GM23248 (cell line): ENCODE results near the gene AMBRA1. TPM values are rescaled to one million over a fixed set of nuclear protein-coding genes. Genes with fewer than 3 reads are reported as not detected.

Experiments
- DNase-seq: peaks from one replicate; pipeline ENCODE4 v3.0.0-alpha.2; 2015
- H2AFZ ChIP-seq: fragments of 200-600 bp; sonication (generic); 2 replicates; pipeline ENCODE4 v1.6.1; 2016; ENCODE audit warnings: antibody characterized with exemption
- H3F3A ChIP-seq: fragments of 200-600 bp; sonication (generic); 2 replicates; pipeline ENCODE4 v1.6.1; 2016; ENCODE audit warnings: mild to moderate bottlenecking, antibody characterized with exemption, mixed run types; ENCODE audit not compliant: insufficient read depth
- H3K27ac ChIP-seq: fragments of 200-600 bp; sonication (generic); 2 replicates; pipeline ENCODE4 v1.5.1; 2016; ENCODE audit warnings: mild to moderate bottlenecking
- H3K27me3 ChIP-seq: fragments of 200-600 bp; sonication (generic); replicated peaks from 2 replicates; pipeline ENCODE4 v1.6.1; 2016; ENCODE audit warnings: mild to moderate bottlenecking; ENCODE audit not compliant: insufficient read depth
- H3K36me3 ChIP-seq: fragments of 200-600 bp; sonication (generic); 2 replicates; pipeline ENCODE4 v1.6.1; 2016; ENCODE audit warnings: low read depth, mild to moderate bottlenecking
- H3K4me1 ChIP-seq: fragments of 200-600 bp; sonication (generic); 2 replicates; pipeline ENCODE4 v1.6.1; 2016; ENCODE audit warnings: mild to moderate bottlenecking; ENCODE audit not compliant: insufficient read depth
- H3K4me2 ChIP-seq: fragments of 200-600 bp; sonication (generic); one replicate; pipeline ENCODE4 v1.6.1; 2016; ENCODE audit warnings: mild to moderate bottlenecking; ENCODE audit not compliant: unreplicated experiment
- H3K4me3 ChIP-seq: fragments of 200-600 bp; sonication (generic); 2 replicates; pipeline ENCODE4 v1.5.1; 2016; ENCODE audit warnings: mild to moderate bottlenecking
- H3K79me2 ChIP-seq: fragments of 200-600 bp; sonication (generic); 2 replicates; pipeline ENCODE4 v1.6.1; 2016; ENCODE audit warnings: mild to moderate bottlenecking; ENCODE audit not compliant: insufficient read depth
- H3K9ac ChIP-seq: fragments of 200-600 bp; sonication (generic); 2 replicates; pipeline ENCODE4 v1.6.1; 2016; ENCODE audit warnings: mild to moderate bottlenecking
- H3K9me2 ChIP-seq: fragments of 200-600 bp; sonication (generic); 2 replicates; pipeline ENCODE4 v1.6.1; 2016; ENCODE audit warnings: mixed run types, mild to moderate bottlenecking, moderate library complexity; ENCODE audit not compliant: insufficient read depth
- H3K9me3 ChIP-seq: fragments of 200-600 bp; sonication (generic); one replicate; pipeline ENCODE4 v1.6.1; 2017; ENCODE audit warnings: low read depth
- H4K20me1 ChIP-seq: fragments of 200-600 bp; sonication (generic); 2 replicates; pipeline ENCODE4 v1.6.0; 2016; ENCODE audit not compliant: insufficient read depth
- EZH2 ChIP-seq: fragments of 200-600 bp; sonication (generic); IDR thresholded peaks from 2 replicates; pipeline ENCODE4 v1.6.1; 2018; ENCODE audit warnings: antibody characterized with exemption, mild to moderate bottlenecking; ENCODE audit not compliant: insufficient read depth, poor library complexity, severe bottlenecking
- EZH2phosphoT487 ChIP-seq: fragments of 200-600 bp; sonication (generic); IDR thresholded peaks from 2 replicates; pipeline ENCODE4 v1.6.1; 2018; ENCODE audit warnings: antibody characterized with exemption, moderate library complexity, mild to moderate bottlenecking, low read depth; ENCODE audit not compliant: insufficient read depth
- WGBS, 2 experiments: methylation state at CpG; one replicate each; pipeline ENCODE4 v1.1.6; 2015 to 2017; ENCODE audit warnings: low lambda C conversion rate in 2 of 2, low coverage in 1 of 2; ENCODE audit errors: missing lambda C conversion rate in 2 of 2; 5-methylcytosine and 5-hydroxymethylcytosine counted together
- in situ Hi-C: fragments of 300-500 bp; cut with MboI; formaldehyde crosslinking; loops from 2 replicates; pipeline ENCODE4 v1.15.0; 2020
- polyA plus RNA-seq: library from polyadenylated mRNA; unstranded; fragments of >200 nt; fragmentation: Nextera tagmentation; extraction: Ambion mirVana; gene quantifications from 2 replicates; pipeline ENCODE4 v1.2.1, GENCODE V29; 2016
- total RNA-seq: library from RNA; depleted of rRNA; stranded (reverse); fragments of >200 nt; shearing (Covaris generic); gene quantifications from 2 replicates; pipeline ENCODE4 v1.2.3, GENCODE V29; 2014

AMBRA1 gene
- total and polyA plus RNA-seq, 2 experiments from 2014 or later, result 5.0 to 46.0 TPM

DNA sequence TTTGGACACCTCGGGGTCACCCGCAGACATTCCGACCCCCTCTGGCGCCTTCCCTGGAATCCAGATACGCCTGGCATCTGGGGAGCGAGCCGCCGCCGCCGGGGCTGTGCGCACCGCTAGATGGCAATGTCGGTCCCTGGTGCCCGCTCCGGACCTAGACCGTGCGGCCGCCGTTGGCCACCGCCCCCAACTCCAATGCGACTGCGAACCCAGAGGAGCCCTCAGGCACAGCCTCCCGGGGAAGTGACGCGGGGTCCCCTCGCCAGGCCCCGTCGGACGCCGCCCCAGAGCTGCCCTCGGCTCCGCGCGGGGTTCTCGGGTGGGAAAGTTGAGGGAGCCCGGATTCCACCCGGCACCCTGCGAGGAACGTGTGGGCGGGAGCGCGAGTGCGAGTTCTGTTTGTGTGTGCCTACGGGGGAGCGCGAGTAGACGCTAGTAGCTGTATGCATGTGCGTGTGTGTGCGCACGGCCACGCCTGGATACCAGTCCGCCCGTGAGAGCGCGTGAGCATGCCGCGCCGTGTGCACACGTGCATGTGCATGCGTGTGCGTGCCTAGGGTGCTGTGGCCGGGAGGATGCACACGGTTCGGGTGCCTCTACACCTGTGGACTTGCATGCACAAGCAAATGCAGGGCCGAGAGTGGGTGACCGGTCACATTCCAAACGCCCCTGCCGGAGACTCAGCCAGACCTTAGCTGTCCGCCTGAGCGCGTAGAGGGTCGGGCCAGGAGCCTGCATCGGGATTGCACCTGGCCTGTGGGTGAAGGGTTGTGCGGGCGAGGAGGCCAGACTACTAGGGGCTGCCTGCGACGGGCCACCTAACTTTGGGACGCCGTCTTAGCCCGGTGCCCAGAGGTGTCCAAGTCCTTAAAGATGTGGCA lies 204.1 kb downstream of the AMBRA1 start:
- Histone ChIP-seq H3K9me3 (no peaks in the 10 kb centered on the region), H3K4me3 (peak overlapping the region; percentile 76), H3K79me2 (no peaks in the 10 kb centered on the region), H4K20me1 (no peaks in the 10 kb centered on the region), H3K27ac (no peak overlapping the region), H3K4me2 (peak overlapping the region; percentile 90), H3K4me1 (no peaks in the 10 kb centered on the region), H3K36me3 (no peaks in the 10 kb centered on the region), H3K27me3 (peaks cover 7% of the 10 kb centered on the region), H3K9me2 (no peaks in the 10 kb centered on the region), H3F3A (no peaks in the 10 kb centered on the region), H3K9ac (no peak overlapping the region), H2AFZ (peak overlapping the region; percentile 66; the same call in 1 of the 2 replicates)
- peak; percentile 83 for DNase-seq
- in situ Hi-C loops, result loop anchor here (10.0 kb wide), 1 partner anchor 145 kb away; no protein-coding TSS in a partner anchor
- TF ChIP-seq EZH2, result no peak
- no peak for TF ChIP-seq EZH2phosphoT487
- WGBS, 2 experiments, result 3 to 4% methylated on average over 69 to 75 of the region's 80 CpGs

DNA sequence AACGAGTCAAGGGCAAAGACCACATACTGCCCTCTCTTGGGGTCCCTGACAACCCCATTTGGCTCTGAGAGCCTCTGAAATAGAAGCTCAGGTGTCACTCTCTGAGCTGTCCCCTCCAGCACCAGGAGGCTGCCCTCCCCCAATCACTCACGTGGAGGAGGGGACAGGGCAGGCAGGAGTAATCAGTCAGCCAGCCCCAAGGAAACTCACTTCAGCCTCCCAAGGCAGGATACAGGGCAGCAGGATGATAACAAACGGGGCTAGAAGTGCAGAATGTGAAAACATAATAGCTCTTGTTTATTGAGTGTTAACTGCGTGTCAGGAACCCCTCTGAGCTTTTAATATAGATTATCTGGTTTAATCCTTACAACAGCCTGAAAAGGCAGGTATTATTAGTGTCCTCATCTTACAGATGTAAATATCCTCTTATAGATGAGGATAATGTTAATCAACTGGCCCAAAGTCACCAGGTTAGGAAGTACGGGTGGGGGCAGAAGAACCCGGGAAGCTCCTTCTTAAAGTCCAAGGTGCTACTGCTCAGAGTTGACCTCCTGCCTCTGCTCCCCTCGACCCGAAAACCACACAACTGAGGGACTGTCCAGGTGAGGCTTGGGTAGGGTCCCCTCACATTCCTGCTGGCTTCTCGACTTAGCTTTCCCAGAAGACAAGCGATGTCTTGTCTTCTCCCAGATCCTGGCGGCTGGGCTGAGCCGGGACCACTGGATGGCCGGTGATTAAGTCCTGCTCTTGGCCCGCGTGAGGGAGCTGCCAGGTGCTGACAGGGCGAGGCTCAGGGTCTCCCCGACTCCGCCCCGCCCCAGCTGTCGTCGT lies 205.0 kb downstream of the AMBRA1 start:
- Histone ChIP-seq H3K9ac (no peak overlapping the region), H3F3A (no peaks in the 10 kb centered on the region), H3K4me2 (peak overlapping the region; percentile 90), H3K9me3 (no peaks in the 10 kb centered on the region), H3K79me2 (no peaks in the 10 kb centered on the region), H3K27ac (no peak overlapping the region), H3K36me3 (no peaks in the 10 kb centered on the region), H3K4me3 (peak overlapping the region; percentile 76), H2AFZ (no peak overlapping the region), H4K20me1 (no peaks in the 10 kb centered on the region), H3K9me2 (no peaks in the 10 kb centered on the region), H3K27me3 (peaks cover 7% of the 10 kb centered on the region), H3K4me1 (no peaks in the 10 kb centered on the region)
- in situ Hi-C loops, result no loop called here
- TF ChIP-seq EZH2phosphoT487, result no peak
- peak; percentile 13 for TF ChIP-seq EZH2
- WGBS, 2 experiments, result 4 to 6% methylated on average over 21 of the region's 21 CpGs
- no peak for DNase-seq

DNA sequence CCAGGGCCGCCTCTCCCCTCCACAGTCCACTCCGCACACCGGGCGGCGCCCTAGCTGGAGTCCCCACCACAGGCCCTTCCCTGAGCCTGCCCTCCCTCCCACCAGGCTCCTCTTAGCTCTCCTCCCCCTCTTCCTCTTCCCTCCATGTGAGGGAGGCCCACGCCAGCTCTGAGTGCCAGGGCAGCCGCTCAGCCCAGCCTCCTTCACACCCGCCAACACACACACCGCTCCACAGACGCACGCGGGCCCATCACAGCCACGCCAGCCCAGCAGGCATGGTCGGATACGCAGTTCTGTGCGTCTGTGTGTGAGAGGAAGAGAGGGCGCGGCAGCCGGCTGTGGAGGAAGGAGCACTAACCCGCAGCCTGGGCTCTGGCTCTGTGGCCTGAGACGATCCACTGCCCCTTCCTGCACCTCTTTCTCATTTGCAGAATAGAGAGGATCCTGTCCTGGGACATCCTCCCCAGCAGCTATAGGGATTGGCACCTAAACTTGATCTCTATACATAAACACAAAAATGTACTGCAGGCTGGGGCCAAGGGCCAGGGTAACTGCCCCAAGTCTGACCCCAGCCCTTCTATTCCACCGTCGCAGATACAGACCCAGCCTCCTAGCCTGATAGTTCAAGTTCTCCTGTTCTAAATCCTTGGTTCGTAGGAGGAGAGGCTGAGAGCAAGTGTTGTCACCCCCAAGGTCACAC lies 205.8 kb downstream of the AMBRA1 start:
- H3K4me2 ChIP-seq, result no peak overlapping the region
- H3K36me3 ChIP-seq, result no peaks in the 10 kb centered on the region
- no peaks in the 10 kb centered on the region for H3K9me3 ChIP-seq
- no peak for TF ChIP-seq EZH2phosphoT487
- TF ChIP-seq EZH2, result no peak
- no peaks in the 10 kb centered on the region for H3K4me1 ChIP-seq
- no peaks in the 10 kb centered on the region for H4K20me1 ChIP-seq
- no peak overlapping the region for H2AFZ ChIP-seq
- no peaks in the 10 kb centered on the region for H3K79me2 ChIP-seq
- 18 to 23% methylated on average over 15 to 24 of the region's 24 CpGs for WGBS, 2 experiments
- no peak for DNase-seq
- H3K4me3 ChIP-seq, result no peak overlapping the region
- H3K9ac ChIP-seq, result no peak overlapping the region
- H3K9me2 ChIP-seq, result no peaks in the 10 kb centered on the region
- no peaks in the 10 kb centered on the region for H3F3A ChIP-seq
- H3K27me3 ChIP-seq, result peaks cover 7% of the 10 kb centered on the region
- no peak overlapping the region for H3K27ac ChIP-seq
- in situ Hi-C loops, result no loop called here

DNA sequence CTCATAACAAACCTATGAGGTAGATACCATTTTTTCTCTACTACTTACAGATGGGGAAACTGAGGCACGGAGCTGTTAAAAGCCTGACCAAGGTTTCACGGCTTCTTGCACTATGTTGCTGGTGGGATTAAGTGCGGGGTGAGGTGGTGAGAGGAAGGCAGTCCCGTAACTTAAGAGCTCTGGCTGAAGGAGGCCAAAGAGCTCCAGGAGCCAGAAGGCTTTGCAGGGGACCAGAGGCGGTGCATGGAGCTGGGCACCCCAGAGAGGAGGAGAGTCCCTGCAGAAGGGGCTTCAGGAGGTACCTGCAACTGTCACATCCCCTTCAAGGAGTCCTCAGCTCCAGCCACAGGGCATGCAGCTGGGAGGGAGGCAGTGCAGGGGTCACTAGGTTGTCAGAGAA lies 206.4 kb downstream of the AMBRA1 start:
- no peak overlapping the region for H2AFZ ChIP-seq
- H3K9ac ChIP-seq, result no peak overlapping the region
- TF ChIP-seq EZH2phosphoT487 (no peak), EZH2 (no peak)
- WGBS, 2 experiments, result 70 to 81% methylated on average over 5 of the region's 5 CpGs
- H3K27ac ChIP-seq, result no peak overlapping the region
- no peaks in the 10 kb centered on the region for H4K20me1 ChIP-seq
- H3F3A ChIP-seq, result 0 out of 2 replicates have a peak, but pooled peaks cover 3% of the 10 kb centered on the region
- no peaks in the 10 kb centered on the region for H3K36me3 ChIP-seq
- H3K79me2 ChIP-seq, result no peaks in the 10 kb centered on the region
- no peak overlapping the region for H3K4me3 ChIP-seq
- H3K27me3 ChIP-seq, result peaks cover 7% of the 10 kb centered on the region
- no peaks in the 10 kb centered on the region for H3K9me2 ChIP-seq
- DNase-seq, result no peak
- no peaks in the 10 kb centered on the region for H3K9me3 ChIP-seq
- in situ Hi-C loops, result no loop called here
- no peaks in the 10 kb centered on the region for H3K4me1 ChIP-seq
- no peak overlapping the region for H3K4me2 ChIP-seq
